ENCODE results near the gene USP35. TPM values are rescaled to one million over a fixed set of nuclear protein-coding genes. Genes with fewer than 3 reads are reported as not detected.

Gene USP35
- total RNA-seq, 2 experiments from 2014 or later = 13.4 to 14.2 TPM

DNA sequence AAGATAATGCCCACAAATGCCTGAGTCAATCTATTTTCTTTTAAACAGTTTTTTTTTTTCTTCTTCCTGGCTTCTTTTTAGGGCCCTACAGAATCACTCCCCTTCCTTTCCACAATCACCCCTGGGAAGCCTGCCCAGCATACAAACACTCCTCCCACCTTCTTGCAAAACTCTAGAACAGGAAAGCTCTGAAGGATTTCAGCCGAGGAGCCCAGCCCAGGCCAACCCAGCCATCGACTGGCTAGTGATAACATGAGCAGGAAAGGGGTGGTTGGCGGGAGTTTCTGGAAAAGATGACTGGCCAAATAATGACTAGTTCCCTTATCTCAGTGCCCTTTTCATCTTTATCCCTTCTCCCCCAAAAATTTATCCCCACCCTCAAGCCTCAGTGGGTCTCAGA lies 68.2 kb downstream of the USP35 start:
- no peaks in the 10 kb centered on the region for H3K4me1 Mint-ChIP-seq (ENCODE audit: low read depth)
- H3K9me3 Mint-ChIP-seq = no peaks in the 10 kb centered on the region
- no peak overlapping the region for H3K27ac Mint-ChIP-seq
- H3K4me3 Mint-ChIP-seq = no peak overlapping the region
- CTCF ChIA-PET = no interaction called here
- H3K36me3 Mint-ChIP-seq (ENCODE audit: low read depth) = no peaks in the 10 kb centered on the region
- no peak for DNase-seq
- intact Hi-C loops (cut with micrococcal nuclease) = no loop called here
- no peaks in the 10 kb centered on the region for H3K27me3 Mint-ChIP-seq (ENCODE audit: low read depth)

DNA sequence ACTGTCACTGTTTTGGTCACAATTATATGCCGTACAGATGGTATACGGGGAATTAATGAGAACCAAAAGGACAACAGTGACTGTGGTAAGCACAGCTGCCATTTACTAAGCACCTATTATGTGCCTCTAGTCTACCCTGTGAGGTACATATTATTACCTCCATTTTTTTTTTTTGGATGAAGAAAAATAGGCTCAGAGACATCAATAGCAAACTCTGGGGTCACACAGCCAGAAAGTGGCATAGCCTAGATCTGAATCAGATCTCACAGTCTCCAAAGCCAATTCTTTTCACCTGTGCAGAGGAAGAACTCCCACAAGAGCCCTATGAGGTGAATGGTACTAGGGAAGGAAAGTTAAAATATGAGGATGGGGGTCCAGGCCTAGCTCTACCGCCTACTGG lies 68.9 kb downstream of the USP35 start:
- no peaks in the 10 kb centered on the region for H3K4me1 Mint-ChIP-seq (ENCODE audit: low read depth)
- intact Hi-C loops (cut with micrococcal nuclease) = no loop called here
- CTCF ChIA-PET = interaction anchor here (0.9 kb wide), 1 partner anchor 118 kb away, joined by 3 read pairs; the partner anchor contains the start of gene ALG8

DNA sequence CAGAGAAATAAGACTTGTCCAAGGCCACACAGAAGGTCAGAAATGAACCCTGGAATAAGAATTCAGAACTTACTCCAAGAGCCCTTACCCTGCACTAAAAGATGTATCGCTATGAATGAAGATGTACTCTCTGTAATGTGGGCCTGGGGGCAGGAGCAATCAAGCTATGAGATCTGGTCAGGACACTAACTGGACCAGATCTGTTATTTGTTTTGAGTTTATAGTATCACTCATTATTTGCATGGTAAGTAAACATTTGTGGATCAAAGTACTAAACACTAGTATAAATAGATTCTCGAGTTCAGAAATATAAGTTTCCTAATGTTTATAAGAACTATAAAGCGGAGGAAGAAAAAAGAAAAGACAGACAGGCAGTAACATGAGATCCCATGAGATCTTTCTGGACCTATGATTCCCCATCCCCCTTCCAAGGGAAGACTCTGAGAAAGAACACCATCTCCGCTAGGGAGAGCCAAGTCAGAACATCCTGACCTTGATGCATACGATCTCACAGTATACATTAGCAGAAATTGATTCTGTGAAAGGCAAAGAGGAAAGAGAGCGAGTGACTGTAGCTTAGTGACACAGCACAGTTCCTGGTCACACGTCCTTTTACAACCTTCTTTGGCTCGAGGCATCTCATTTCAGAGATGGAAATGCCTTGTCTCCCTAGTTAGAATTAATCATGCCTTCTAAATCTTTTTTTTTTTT lies 71.2 kb downstream of the USP35 start:
- no peaks in the 10 kb centered on the region for H3K36me3 Mint-ChIP-seq (ENCODE audit: low read depth)
- H3K27ac Mint-ChIP-seq = no peak overlapping the region
- intact Hi-C loops (cut with micrococcal nuclease) = no loop called here
- H3K4me1 Mint-ChIP-seq (ENCODE audit: low read depth) = no peaks in the 10 kb centered on the region
- no peaks in the 10 kb centered on the region for H3K9me3 Mint-ChIP-seq
- no peak for DNase-seq
- H3K4me3 Mint-ChIP-seq = no peak overlapping the region
- CTCF ChIA-PET = interaction anchor here (1.4 kb wide), 1 partner anchor 32 kb away, joined by 4 read pairs; no protein-coding TSS in a partner anchor
- H3K27me3 Mint-ChIP-seq (ENCODE audit: low read depth) = no peaks in the 10 kb centered on the region

More for the DNA sequence above, 68.9 kb downstream of the USP35 start:
- H3K27me3 Mint-ChIP-seq (ENCODE audit: low read depth) = no peaks in the 10 kb centered on the region
- no peaks in the 10 kb centered on the region for H3K36me3 Mint-ChIP-seq (ENCODE audit: low read depth)
- H3K9me3 Mint-ChIP-seq = no peaks in the 10 kb centered on the region
- H3K27ac Mint-ChIP-seq = no peak overlapping the region
- DNase-seq = no peak
- H3K4me3 Mint-ChIP-seq = no peak overlapping the region

DNA sequence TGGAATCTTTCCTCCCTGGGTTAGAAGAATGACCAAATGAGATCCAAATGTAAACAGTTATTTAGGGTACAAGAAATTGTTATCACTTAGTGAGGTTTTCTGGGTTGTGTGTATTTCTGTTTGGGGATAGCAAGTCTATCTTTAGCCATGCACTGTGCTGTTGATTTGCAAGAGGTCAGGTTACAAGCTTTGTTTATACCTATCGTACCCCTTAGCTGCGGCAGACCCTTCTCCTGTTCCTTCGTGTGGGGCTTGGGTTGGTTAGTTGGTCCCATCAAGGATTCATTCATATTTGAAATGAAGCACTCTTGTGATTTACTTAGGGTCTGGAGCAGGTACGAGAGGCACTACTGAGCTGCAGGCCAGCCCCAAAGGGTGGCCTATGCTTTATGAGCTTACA lies 72.6 kb downstream of the USP35 start:
- no peak for DNase-seq
- intact Hi-C loops (cut with micrococcal nuclease) = no loop called here
- Mint-ChIP-seq H3K27ac (no peak overlapping the region), H3K36me3 (ENCODE audit: low read depth) (no peaks in the 10 kb centered on the region), H3K4me3 (no peak overlapping the region), H3K9me3 (no peaks in the 10 kb centered on the region), H3K4me1 (ENCODE audit: low read depth) (no peaks in the 10 kb centered on the region), H3K27me3 (ENCODE audit: low read depth) (no peaks in the 10 kb centered on the region)
- CTCF ChIA-PET = interaction anchor here (1.4 kb wide), 1 partner anchor 33 kb away, joined by 4 read pairs; no protein-coding TSS in a partner anchor

DNA sequence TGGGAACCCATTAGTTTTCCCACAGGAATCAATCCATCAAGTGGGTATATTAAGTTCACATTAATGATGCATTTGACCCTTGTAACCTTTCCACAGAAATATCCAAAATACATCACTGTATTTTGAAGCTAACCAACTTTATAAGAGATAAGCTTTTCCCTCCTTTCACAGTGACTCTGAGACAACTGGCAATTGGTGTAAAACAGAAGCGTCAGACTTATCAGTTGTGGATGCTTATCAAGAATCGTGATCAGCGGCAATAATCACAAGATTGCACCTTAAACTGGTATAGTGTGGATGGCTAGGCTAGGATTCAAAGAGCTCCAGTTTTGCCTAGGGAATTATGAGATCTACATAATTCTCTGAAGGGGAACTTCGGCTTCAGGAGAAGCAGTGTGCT lies 73.1 kb downstream of the USP35 start:
- no peak for DNase-seq
- no peaks in the 10 kb centered on the region for H3K9me3 Mint-ChIP-seq
- no peaks in the 10 kb centered on the region for H3K36me3 Mint-ChIP-seq (ENCODE audit: low read depth)
- no peak overlapping the region for H3K4me3 Mint-ChIP-seq
- H3K27ac Mint-ChIP-seq = no peak overlapping the region
- CTCF ChIA-PET = no interaction called here
- intact Hi-C loops (cut with micrococcal nuclease) = no loop called here
- no peaks in the 10 kb centered on the region for H3K27me3 Mint-ChIP-seq (ENCODE audit: low read depth)
- no peaks in the 10 kb centered on the region for H3K4me1 Mint-ChIP-seq (ENCODE audit: low read depth)

DNA sequence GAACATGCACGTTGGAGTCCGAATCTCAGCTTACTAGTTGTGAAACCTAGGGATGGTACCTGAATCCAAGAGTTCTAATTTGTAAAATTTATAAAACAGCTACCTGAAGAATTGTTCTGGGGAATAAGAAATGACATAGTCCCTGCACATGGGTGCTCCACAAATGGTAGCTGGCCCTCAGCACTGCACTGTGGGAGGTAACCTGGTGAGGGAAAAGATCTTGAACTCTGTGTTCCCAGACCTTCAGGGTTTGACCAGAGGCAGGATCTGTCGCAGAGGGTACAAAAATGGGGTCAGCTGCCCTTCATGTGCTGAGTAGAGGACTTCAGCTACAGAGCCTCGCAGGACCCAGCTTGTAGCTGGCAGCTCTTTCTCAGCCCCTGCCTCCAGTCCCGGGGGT lies 73.5 kb downstream of the USP35 start:
- Mint-ChIP-seq H3K27ac (no peak overlapping the region), H3K27me3 (ENCODE audit: low read depth) (no peaks in the 10 kb centered on the region), H3K4me1 (ENCODE audit: low read depth) (no peaks in the 10 kb centered on the region), H3K36me3 (ENCODE audit: low read depth) (no peaks in the 10 kb centered on the region), H3K4me3 (no peak overlapping the region), H3K9me3 (no peaks in the 10 kb centered on the region)
- CTCF ChIA-PET = no interaction called here
- DNase-seq = no peak
- intact Hi-C loops (cut with micrococcal nuclease) = no loop called here

DNA sequence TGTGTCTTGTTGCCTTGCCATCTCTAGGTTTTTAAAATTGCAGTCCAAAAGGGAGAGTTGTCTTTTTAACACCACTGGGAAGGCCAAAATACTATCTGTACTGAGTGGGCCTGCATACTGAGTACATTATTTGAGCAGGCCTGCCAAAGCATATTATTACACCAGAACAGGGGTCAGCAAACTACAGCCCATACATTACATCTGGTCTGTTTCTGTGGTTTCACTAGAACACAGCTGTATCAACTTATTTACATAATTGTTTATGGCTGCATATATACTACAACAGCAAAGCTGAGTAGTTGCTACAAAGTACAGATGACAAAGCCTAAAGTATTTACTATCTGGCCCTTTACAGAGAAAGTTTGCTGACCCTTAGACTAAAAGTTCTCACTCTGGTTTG lies 74.0 kb downstream of the USP35 start:
- CTCF ChIA-PET = no interaction called here

More for the DNA sequence above, 74.0 kb downstream of the USP35 start:
- no peak overlapping the region for H3K4me3 Mint-ChIP-seq
- H3K4me1 Mint-ChIP-seq (ENCODE audit: low read depth) = no peaks in the 10 kb centered on the region
- H3K27ac Mint-ChIP-seq = no peak overlapping the region
- H3K27me3 Mint-ChIP-seq (ENCODE audit: low read depth) = no peaks in the 10 kb centered on the region
- DNase-seq = no peak
- no peaks in the 10 kb centered on the region for H3K36me3 Mint-ChIP-seq (ENCODE audit: low read depth)
- intact Hi-C loops (cut with micrococcal nuclease) = no loop called here
- H3K9me3 Mint-ChIP-seq = no peaks in the 10 kb centered on the region

Other genes with a start within 250 kb of the USP35 start
- gene INTS4, start 194.3 kb upstream of the USP35 start, total RNA-seq = 10 to 100 TPM; 45.5 to 46.0 TPM
- gene KCTD14, start 165.6 kb upstream of the USP35 start, total RNA-seq = under 1 TPM in 1 of 2 experiments, not detected in 1; 0.27 TPM
- not detected for gene THRSP, start 125.1 kb upstream of the USP35 start, total RNA-seq
- gene NDUFC2, start 109.1 kb upstream of the USP35 start, total RNA-seq = 100 to 1,000 TPM; 180 to 183 TPM
- 10 to 100 TPM; 35.1 to 35.9 TPM for gene ALG8, start 49.3 kb upstream of the USP35 start, total RNA-seq
- 10 to 100 TPM in 1 of 2 experiments, 1 to 10 TPM in 1; 8.6 to 10.1 TPM for gene KCTD21, start 293 bp upstream of the USP35 start, total RNA-seq
- gene GAB2, start 228.9 kb downstream of the USP35 start, total RNA-seq = 1 to 10 TPM; 1.6 to 2.7 TPM